A549 (cell line): ENCODE results near the gene CTNND2. TPM values are rescaled to one million over a fixed set of nuclear protein-coding genes. Genes with fewer than 3 reads are reported as not detected.

Source experiments
- ATAC-seq, 2 experiments: fragments of 200-7000 bp in 1 of 2; fragments of >200 bp in 1 of 2; cut with Nextera tagmentation in 1 of 2; cut with Tn5 transposase in 1 of 2; 3 replicates each; pipeline versions ENCODE4 v1.8.0 to v1.9.1; 2018 to 2020; ENCODE audit warnings: mild to moderate bottlenecking in 1 of 2, moderate library complexity in 1 of 2
- CTCF ChIA-PET: fragments of 300-600 bp; sonication (Branson Sonifier 250); formaldehyde crosslinking; extraction: SDS; loops from one replicate; lab custom pipeline; 2021; ENCODE audit warnings: antibody characterized with exemption, inconsistent platforms; lab: Yijun Ruan, JAX
- POLR2A ChIA-PET: fragments of 350-600 bp; formaldehyde crosslinking; extraction: SDS; loops from one replicate; lab custom pipeline; 2021; ENCODE audit warnings: antibody characterized with exemption, inconsistent platforms; lab: Yijun Ruan, JAX
- DNase-seq, 2 experiments: peaks; one replicate each; pipeline versions ENCODE4 v3.0.0 to v3.0.0-alpha.2; 2011 to 2016; ENCODE audit warnings: low read depth in 1 of 2, low spot score in 1 of 2
- FAIRE-seq: peaks from 2 replicates; lab custom pipeline; 2011; peaks lifted over from hg19 to GRCh38; lab: Jason Lieb, UNC
- H3K27ac ChIP-seq, 2 experiments: fragments of >200 bp; sonication (Bioruptor Twin); formaldehyde crosslinking; 3 replicates each; pipeline ENCODE4 v1.5.1; 2016 to 2017
- H3K4me1 ChIP-seq: fragments of >200 bp; sonication (Bioruptor Twin); formaldehyde crosslinking; 3 replicates; pipeline ENCODE4 v1.6.1; 2016
- H3K4me2 ChIP-seq: fragments of >200 bp; sonication (Bioruptor Twin); formaldehyde crosslinking; 3 replicates; pipeline ENCODE4 v1.6.1; 2016
- H3K4me3 ChIP-seq: fragments of >200 bp; sonication (Bioruptor Twin); formaldehyde crosslinking; 3 replicates; pipeline ENCODE4 v1.5.1; 2016
- H3K9me3 ChIP-seq: fragments of >200 bp; sonication (Bioruptor Twin); formaldehyde crosslinking; 3 replicates; pipeline ENCODE4 v1.6.1; 2016
- CBX2 ChIP-seq: fragments of 200-600 bp; sonication (generic); IDR thresholded peaks from 2 replicates; pipeline ENCODE4 v1.6.1; 2016; ENCODE audit warnings: low read depth, mild to moderate bottlenecking, borderline replicate concordance
- CEBPB ChIP-seq, 2 experiments: fragments of >200 bp in 1 of 2; sonication (Bioruptor Twin) in 1 of 2; formaldehyde crosslinking in 1 of 2; IDR thresholded peaks; 2 replicates each; pipeline ENCODE4 v1.6.1; 2012 to 2016
- E2F6 ChIP-seq: IDR thresholded peaks from 2 replicates; pipeline ENCODE4 v1.6.1; 2012; ENCODE audit warnings: low read depth, borderline replicate concordance
- EHF ChIP-seq: fragments of 250-450 bp; sonication (Bioruptor Pico); IDR thresholded peaks from 2 replicates; pipeline ENCODE4 v1.5.0; 2020; ENCODE audit warnings: mild to moderate bottlenecking
- GATA3 ChIP-seq: IDR thresholded peaks from 2 replicates; pipeline ENCODE4 v1.6.1; 2012; ENCODE audit warnings: borderline replicate concordance
- HEYL ChIP-seq: fragments of 250-450 bp; sonication (Bioruptor Pico); IDR thresholded peaks from 2 replicates; pipeline ENCODE4 v1.8.0; 2021; ENCODE audit warnings: mild to moderate bottlenecking, moderate library complexity
- HOXB13 ChIP-seq: fragments of 250-450 bp; sonication (Bioruptor Pico); IDR thresholded peaks from 2 replicates; pipeline ENCODE4 v1.5.0; 2020; ENCODE audit warnings: low read depth, mild to moderate bottlenecking, moderate library complexity
- KDM1A ChIP-seq: fragments of 200-600 bp; sonication (generic); IDR thresholded peaks from 2 replicates; pipeline ENCODE4 v1.6.1; 2016; ENCODE audit warnings: low read depth, mild to moderate bottlenecking
- MAFK ChIP-seq: fragments of 450-650 bp; IDR thresholded peaks from 2 replicates; pipeline ENCODE4 v1.6.1; 2014; ENCODE audit not compliant: partially characterized antibody
- MAZ ChIP-seq: fragments of 150-350 bp; IDR thresholded peaks from 2 replicates; pipeline ENCODE4 v1.6.1; 2014; ENCODE audit warnings: antibody characterized with exemption, low read depth, low read length, borderline replicate concordance
- MYC ChIP-seq: IDR thresholded peaks from 2 replicates; pipeline ENCODE4 v1.6.1; 2012; ENCODE audit warnings: mild to moderate bottlenecking, inconsistent platforms, low read length, improper control_type of control experiment, borderline replicate concordance
- NFE2L2 ChIP-seq: fragments of 150-350 bp; conservative IDR thresholded peaks from 2 replicates; pipeline ENCODE4 v1.6.1; 2014; ENCODE audit warnings: low read length
- PHF8 ChIP-seq: fragments of 200-600 bp; sonication (generic); IDR thresholded peaks from 2 replicates; pipeline ENCODE4 v1.6.1; 2016; ENCODE audit warnings: low read depth, mild to moderate bottlenecking, antibody characterized with exemption, moderate library complexity, borderline replicate concordance
- POLR2A ChIP-seq: IDR thresholded peaks from 2 replicates; pipeline ENCODE4 v1.6.1; 2012; ENCODE audit warnings: mild to moderate bottlenecking, low read length
- RAD21 ChIP-seq, 2 experiments: fragments of >200 bp in 1 of 2; sonication (Bioruptor Twin) in 1 of 2; formaldehyde crosslinking in 1 of 2; IDR thresholded peaks in 1 of 2; conservative IDR thresholded peaks in 1 of 2; 2 replicates in 1 of 2; 3 replicates in 1 of 2; pipeline ENCODE4 v1.6.1; 2012 to 2018; ENCODE audit warnings: inconsistent platforms in 1 of 2
- RARB ChIP-seq: fragments of 250-450 bp; sonication (Bioruptor Pico); IDR thresholded peaks from 2 replicates; pipeline ENCODE4 v1.8.0; 2021; ENCODE audit warnings: mild to moderate bottlenecking, moderate library complexity
- RCOR1 ChIP-seq: fragments of 150-350 bp; IDR thresholded peaks from 2 replicates; pipeline ENCODE4 v1.6.1; 2014; ENCODE audit warnings: antibody characterized with exemption, low read length, low read depth
- REST ChIP-seq: fragments of 200-600 bp; sonication (generic); IDR thresholded peaks from 2 replicates; pipeline ENCODE4 v1.6.1; 2016; ENCODE audit warnings: antibody characterized with exemption, mild to moderate bottlenecking, moderate library complexity
- RNF2 ChIP-seq: fragments of 200-600 bp; sonication (generic); IDR thresholded peaks from 2 replicates; pipeline ENCODE4 v1.6.1; 2016; ENCODE audit warnings: low read depth, mild to moderate bottlenecking, antibody characterized with exemption, moderate library complexity, borderline replicate concordance
- SREBF2 ChIP-seq: fragments of 450-650 bp; IDR thresholded peaks from 2 replicates; pipeline ENCODE4 v1.6.1; 2014; ENCODE audit warnings: mild to moderate bottlenecking, moderate library complexity
- TFCP2L1 ChIP-seq: fragments of 250-450 bp; sonication (Bioruptor Pico); IDR thresholded peaks from 2 replicates; pipeline ENCODE4 v1.5.0; 2021; ENCODE audit warnings: mild to moderate bottlenecking
- TP53 ChIP-seq: fragments of 250-450 bp; sonication (Bioruptor Pico); IDR thresholded peaks from 2 replicates; pipeline ENCODE4 v1.5.0; 2021; ENCODE audit warnings: mild to moderate bottlenecking, moderate library complexity
- ZC3H11A ChIP-seq: fragments of 450-650 bp; IDR thresholded peaks from 2 replicates; pipeline ENCODE4 v1.6.1; 2014; ENCODE audit warnings: antibody characterized with exemption, mild to moderate bottlenecking
- ZFP36 ChIP-seq: fragments of 450-650 bp; IDR thresholded peaks from 2 replicates; pipeline ENCODE4 v1.6.1; 2014; ENCODE audit warnings: borderline replicate concordance; ENCODE audit not compliant: partially characterized antibody
- WGBS: methylation state at CpG from one replicate; pipeline ENCODE4 v1.1.6; 2017; ENCODE audit errors: missing lambda C conversion rate; 5-methylcytosine and 5-hydroxymethylcytosine counted together
- polyA plus RNA-seq, 4 experiments: library from polyadenylated mRNA; depleted of rRNA in 3 of 4; stranded (reverse); fragments of >200 nt; fragmentation: RNase III in 1 of 4; extraction: RNeasy Plus Mini Kit Qiagen cat#74134 plus additional on column Dnase treatment in 1 of 4; gene quantifications; 2 replicates in 3 of 4; 3 replicates in 1 of 4; pipeline ENCODE4 v1.2.3, GENCODE V29; 2011 to 2017
- TF ChIP-seq, protein P1 (sequence below): IDR thresholded peaks from 2 replicates; pipeline ENCODE4 v1.6.1; 2012

The CTNND2 gene
- polyA plus RNA-seq, 2 of the 4 experiments (the other 2 are of a cell fraction): not detected

- DNase-seq (no peak), ATAC-seq (no peak), FAIRE-seq (no peak)
- POLR2A ChIA-PET: no interaction called here
- Histone ChIP-seq H3K27ac (no peak overlapping the region), H3K9me3 (no peaks in the 10 kb centered on the region), H3K4me3 (no peak overlapping the region), H3K4me2 (no peak overlapping the region), H3K4me1 (no peaks in the 10 kb centered on the region)
- CTCF ChIA-PET: no interaction called here
- 6% methylated on average over 5 of the region's 5 CpGs for WGBS
- TF ChIP-seq TP53 (CRISPR knock-in tag): no peak
- TF ChIP-seq, protein P1, sequence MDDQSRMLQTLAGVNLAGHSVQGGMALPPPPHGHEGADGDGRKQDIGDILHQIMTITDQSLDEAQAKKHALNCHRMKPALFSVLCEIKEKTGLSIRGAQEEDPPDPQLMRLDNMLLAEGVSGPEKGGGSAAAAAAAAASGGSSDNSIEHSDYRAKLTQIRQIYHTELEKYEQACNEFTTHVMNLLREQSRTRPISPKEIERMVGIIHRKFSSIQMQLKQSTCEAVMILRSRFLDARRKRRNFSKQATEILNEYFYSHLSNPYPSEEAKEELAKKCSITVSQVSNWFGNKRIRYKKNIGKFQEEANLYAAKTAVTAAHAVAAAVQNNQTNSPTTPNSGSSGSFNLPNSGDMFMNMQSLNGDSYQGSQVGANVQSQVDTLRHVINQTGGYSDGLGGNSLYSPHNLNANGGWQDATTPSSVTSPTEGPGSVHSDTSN: no peak
- TF ChIP-seq CBX2: no peak
- no peak for TF ChIP-seq PHF8
- TF ChIP-seq HOXB13: no peak
- no peak for TF ChIP-seq POLR2A
- TF ChIP-seq RCOR1: no peak
- TF ChIP-seq TFCP2L1: no peak
- no peak for TF ChIP-seq MYC
- TF ChIP-seq HEYL (CRISPR knock-in tag): no peak
- TF ChIP-seq REST: no peak
- no peak for TF ChIP-seq RNF2
- no peak for TF ChIP-seq E2F6
- no peak for TF ChIP-seq RARB (CRISPR knock-in tag)
- TF ChIP-seq MAFK: no peak
Observed at GRCh38 chr5:11150976-11151375, 753.3 kb downstream of the CTNND2 start.

DNA sequence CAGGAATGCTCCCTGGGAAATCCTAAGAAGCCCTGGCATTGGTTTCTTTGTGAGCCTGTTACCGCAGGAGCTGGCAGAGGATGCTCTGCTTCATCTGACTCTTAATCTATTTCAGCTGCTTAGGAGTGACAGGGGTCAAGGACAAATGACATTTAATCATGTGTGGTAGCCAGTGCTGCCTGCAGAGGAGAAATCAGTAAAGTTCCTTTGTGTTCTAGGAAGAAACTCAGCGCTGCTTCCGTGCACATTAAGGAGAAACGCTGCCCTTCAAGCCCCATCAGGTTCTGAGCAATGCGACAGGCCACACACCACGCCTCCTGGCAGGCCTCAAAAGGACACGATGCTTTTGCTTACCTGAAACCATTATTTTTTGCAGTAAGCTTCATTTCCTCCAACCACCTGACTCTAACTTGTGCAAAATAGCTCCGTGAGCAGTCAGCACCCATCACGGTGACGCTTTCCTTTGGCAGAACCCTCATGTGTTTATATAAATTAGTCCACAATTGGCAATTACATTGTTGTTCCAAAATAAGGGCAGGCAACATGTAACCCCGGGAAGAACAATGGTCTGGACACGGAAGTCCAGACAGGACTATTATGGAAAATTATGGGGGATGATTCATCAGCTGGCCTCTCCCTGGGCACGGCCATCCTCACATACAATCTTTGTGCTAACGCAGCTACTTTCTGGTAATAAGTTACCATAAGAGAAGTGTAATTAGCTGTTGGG is 755.3 kb downstream of the CTNND2 start:
- Histone ChIP-seq H3K4me3 (no peak overlapping the region), H3K27ac (no peak overlapping the region), H3K4me1 (no peaks in the 10 kb centered on the region), H3K4me2 (no peak overlapping the region), H3K9me3 (no peaks in the 10 kb centered on the region)
- POLR2A ChIA-PET: no interaction called here
- 36% methylated on average over 14 of the region's 14 CpGs for WGBS
- TF ChIP-seq SREBF2 (no peak), CEBPB (IDR thresholded peaks at IDR 0.05) (no peak), MAZ (no peak), TP53 (CRISPR knock-in tag) (no peak), PHF8 (no peak), GATA3 (no peak), RCOR1 (no peak), RAD21 (conservative IDR thresholded peaks at IDR 0.05 in 1 of 2, IDR thresholded peaks at IDR 0.05 in 1 of 2) (no peak), ZC3H11A (no peak), NFE2L2 (no peak), KDM1A (no peak), HOXB13 (no peak), EHF (CRISPR knock-in tag) (no peak), ZFP36 (no peak), REST (no peak), HEYL (CRISPR knock-in tag) (no peak), TFCP2L1 (no peak)
- TF ChIP-seq, protein P1: no peak
- DNase-seq (no peak), ATAC-seq (no peak), FAIRE-seq (no peak)
- CTCF ChIA-PET: interaction anchor here (1.0 kb wide), 1 partner anchor 160 kb away, joined by 3 read pairs; no protein-coding TSS in a partner anchor
